AG10803 (cell line): ENCODE measurements around the gene SAMM50.

Experiments used
- DNase-seq: peaks from one replicate; pipeline ENCODE4 v3.0.0; 2010; ENCODE audit warnings: low read depth
- H3K4me3 ChIP-seq: 2 replicates; pipeline ENCODE4 v1.5.1; 2011; ENCODE audit warnings: mild to moderate bottlenecking, low read length, control low read depth
- CTCF ChIP-seq: conservative IDR thresholded peaks from 2 replicates; pipeline ENCODE4 v1.5.1; 2011; ENCODE audit warnings: mild to moderate bottlenecking, low read length, control low read depth, inconsistent platforms

Gene SAMM50

GRCh38 chr22:43919106-43919973 lies 35.9 kb upstream of the SAMM50 start:
- DNase-seq = peak; percentile 59
- no peak for TF ChIP-seq CTCF
- H3K4me3 ChIP-seq = no peak overlapping the region

GRCh38 chr22:43921370-43921769 lies 33.9 kb upstream of the SAMM50 start:
- H3K4me3 ChIP-seq = no peak overlapping the region
- peak; percentile 93 for DNase-seq
- no peak for TF ChIP-seq CTCF

GRCh38 chr22:43922123-43922522 lies 33.1 kb upstream of the SAMM50 start:
- TF ChIP-seq CTCF = 0 out of 2 replicates have a peak, but pooled peaks have one; percentile 11
- DNase-seq = no peak
- H3K4me3 ChIP-seq = no peak overlapping the region

GRCh38 chr22:43923191-43923590 lies 32.1 kb upstream of the SAMM50 start:
- TF ChIP-seq CTCF = no peak
- peak overlapping the region; percentile 47 for H3K4me3 ChIP-seq
- DNase-seq = no peak

- TF ChIP-seq CTCF = peak; percentile 24
- DNase-seq = peak; percentile 80
- H3K4me3 ChIP-seq = peak within 1 kb of the TSS; percentile 71
Observed at GRCh38 chr22:43923631-43924464, 31.4 kb upstream of the SAMM50 start, which contains the start of gene PNPLA3. Gene PNPLA3 (plus strand): TSS chr22:43923805. CDS start chr22:43923912, 107 bp downstream.

GRCh38 chr22:43924877-43925276 lies 30.4 kb upstream of the SAMM50 start:
- DNase-seq = no peak
- peak overlapping the region; percentile 49 for H3K4me3 ChIP-seq
- no peak for TF ChIP-seq CTCF
